Chondrocyte (in vitro differentiated cells): ENCODE results near the gene RNF41. TPM values are rescaled to one million over a fixed set of nuclear protein-coding genes. Genes with fewer than 3 reads are reported as not detected.

Experiments used
- DNase-seq: peaks from one replicate; pipeline ENCODE4 v3.0.0; 2021; ENCODE audit warnings: mixed read lengths, low spot score
- H3K27ac Mint-ChIP-seq: one replicate; pipeline ENCODE4 v1.8.0; 2021; ENCODE audit warnings: mild to moderate bottlenecking, moderate library complexity, mixed read lengths; ENCODE audit not compliant: unreplicated experiment
- H3K27me3 Mint-ChIP-seq: 2 replicates; pipeline ENCODE4 v1.8.0; 2021; ENCODE audit warnings: low read depth, mixed read lengths
- H3K36me3 Mint-ChIP-seq: 2 replicates; pipeline ENCODE4 v1.8.0; 2021; ENCODE audit warnings: low read depth, mixed read lengths
- H3K4me1 Mint-ChIP-seq: 2 replicates; pipeline ENCODE4 v1.8.0; 2021; ENCODE audit warnings: low read depth, mild to moderate bottlenecking, mixed read lengths
- H3K4me3 Mint-ChIP-seq: one replicate; pipeline ENCODE4 v1.8.0; 2021; ENCODE audit warnings: mild to moderate bottlenecking, moderate library complexity, mixed read lengths; ENCODE audit not compliant: unreplicated experiment
- H3K9me3 Mint-ChIP-seq: 2 replicates; pipeline ENCODE4 v1.8.0; 2021; ENCODE audit warnings: low read depth, mixed read lengths
- CTCF ChIP-seq: fragments of 200-600 bp; sonication (generic); IDR thresholded peaks from 2 replicates; pipeline ENCODE4 v1.5.0; 2021; ENCODE audit warnings: antibody characterized with exemption, mild to moderate bottlenecking, moderate library complexity
- total RNA-seq: library from RNA; stranded (reverse); gene quantifications from 3 replicates; pipeline ENCODE4 v1.2.1, GENCODE V29; 2021

The RNF41 gene
- total RNA-seq, 1 donor from 2014 or later = 103 TPM

- Mint-ChIP-seq H3K4me1 (peaks cover 15% of the 10 kb centered on the region), H3K36me3 (peaks cover 42% of the 10 kb centered on the region), H3K9me3 (no peaks in the 10 kb centered on the region), H3K4me3 (no peak overlapping the region), H3K27ac (no peak overlapping the region), H3K27me3 (no peaks in the 10 kb centered on the region)
- no peak for TF ChIP-seq CTCF
- no peak for DNase-seq
Observed at GRCh38 chr12:56252649-56253048, 30.9 kb upstream of the RNF41 start.

- no peaks in the 10 kb centered on the region for H3K27me3 Mint-ChIP-seq
- no peak for DNase-seq
- no peak for TF ChIP-seq CTCF
- H3K4me3 Mint-ChIP-seq = no peak overlapping the region
- peaks cover 2% of the 10 kb centered on the region for H3K4me1 Mint-ChIP-seq
- H3K9me3 Mint-ChIP-seq = no peaks in the 10 kb centered on the region
- no peak overlapping the region for H3K27ac Mint-ChIP-seq
- peaks cover 48% of the 10 kb centered on the region for H3K36me3 Mint-ChIP-seq
Observed at GRCh38 chr12:56248711-56249110, 27.0 kb upstream of the RNF41 start.

GRCh38 chr12:56247923-56248322, 26.2 kb upstream of the RNF41 start:
- H3K36me3 Mint-ChIP-seq = peaks cover 44% of the 10 kb centered on the region
- DNase-seq = no peak
- H3K27me3 Mint-ChIP-seq = no peaks in the 10 kb centered on the region
- no peak overlapping the region for H3K4me3 Mint-ChIP-seq
- H3K4me1 Mint-ChIP-seq = peaks cover 2% of the 10 kb centered on the region
- no peak for TF ChIP-seq CTCF
- H3K27ac Mint-ChIP-seq = no peak overlapping the region
- H3K9me3 Mint-ChIP-seq = no peaks in the 10 kb centered on the region

- no peak for DNase-seq
- no peak for TF ChIP-seq CTCF
- Mint-ChIP-seq H3K27ac (no peak overlapping the region), H3K27me3 (no peaks in the 10 kb centered on the region), H3K4me1 (peaks cover 2% of the 10 kb centered on the region), H3K36me3 (peaks cover 46% of the 10 kb centered on the region), H3K4me3 (no peak overlapping the region), H3K9me3 (no peaks in the 10 kb centered on the region)
Observed at GRCh38 chr12:56244494-56244893, 22.8 kb upstream of the RNF41 start.

GRCh38 chr12:56243731-56244181, 22.0 kb upstream of the RNF41 start:
- no peak for DNase-seq
- TF ChIP-seq CTCF = no peak
- Mint-ChIP-seq H3K27me3 (no peaks in the 10 kb centered on the region), H3K4me1 (peaks cover 2% of the 10 kb centered on the region), H3K27ac (no peak overlapping the region), H3K36me3 (peaks cover 43% of the 10 kb centered on the region), H3K4me3 (no peak overlapping the region), H3K9me3 (no peaks in the 10 kb centered on the region)
